Vagina (tissue), 2 donors: Measurements from ENCODE around the gene MED15.

Experiments used
- POLR2A ChIP-seq, 2 donors: fragments of 450-650 bp; IDR thresholded peaks; one replicate each; pipeline ENCODE4 v1.6.1; 2017; ENCODE audit warnings: antibody characterized with exemption in 2 of 2, mild to moderate bottlenecking in 2 of 2, moderate library complexity in 2 of 2
- POLR2AphosphoS5 ChIP-seq, 2 donors: sonication (generic); formaldehyde crosslinking; IDR thresholded peaks; one replicate each; pipeline ENCODE4 v1.9.0; 2017; ENCODE audit warnings: antibody characterized with exemption in 2 of 2, mild to moderate bottlenecking in 2 of 2, low read depth in 1 of 2; ENCODE audit not compliant: insufficient read depth in 1 of 2
- TF ChIP-seq, protein P1 (sequence below), 3 experiments: fragments of 450-650 bp in 2 of 3; fragments of 200-600 bp in 1 of 3; sonication (generic) in 1 of 3; IDR thresholded peaks; one replicate each; pipeline ENCODE4 v1.5.1; 2017 to 2019; ENCODE audit warnings: antibody characterized with exemption in 3 of 3, mild to moderate bottlenecking in 2 of 3, moderate library complexity in 2 of 3

DNA sequence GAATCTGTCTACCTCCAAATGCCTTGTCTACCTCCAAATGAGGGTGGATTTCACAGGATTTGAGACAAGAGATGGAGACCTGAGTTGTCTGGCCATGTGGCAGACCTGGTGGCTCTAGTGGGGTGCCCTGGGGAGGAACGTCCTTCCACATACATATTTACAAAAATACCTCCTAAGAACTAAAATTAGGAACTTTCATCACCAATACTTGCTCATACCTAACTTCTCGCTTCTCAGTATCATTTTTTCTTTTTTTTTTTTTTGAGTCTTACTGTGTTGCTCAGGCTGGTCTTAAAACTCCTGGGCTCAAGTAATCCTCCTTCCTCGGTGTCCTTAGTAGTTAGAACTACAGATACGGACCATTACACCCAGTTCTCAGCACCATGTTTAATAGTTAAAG, 117.9 kb downstream of the MED15 start:
- TF ChIP-seq POLR2AphosphoS5 (IDR thresholded peaks at IDR 0.05; ENCODE audit: insufficient read depth in 1 of 2, low read depth in 1 of 2) (no peak), POLR2A (IDR thresholded peaks at IDR 0.05) (no peak)
- TF ChIP-seq, protein P1, sequence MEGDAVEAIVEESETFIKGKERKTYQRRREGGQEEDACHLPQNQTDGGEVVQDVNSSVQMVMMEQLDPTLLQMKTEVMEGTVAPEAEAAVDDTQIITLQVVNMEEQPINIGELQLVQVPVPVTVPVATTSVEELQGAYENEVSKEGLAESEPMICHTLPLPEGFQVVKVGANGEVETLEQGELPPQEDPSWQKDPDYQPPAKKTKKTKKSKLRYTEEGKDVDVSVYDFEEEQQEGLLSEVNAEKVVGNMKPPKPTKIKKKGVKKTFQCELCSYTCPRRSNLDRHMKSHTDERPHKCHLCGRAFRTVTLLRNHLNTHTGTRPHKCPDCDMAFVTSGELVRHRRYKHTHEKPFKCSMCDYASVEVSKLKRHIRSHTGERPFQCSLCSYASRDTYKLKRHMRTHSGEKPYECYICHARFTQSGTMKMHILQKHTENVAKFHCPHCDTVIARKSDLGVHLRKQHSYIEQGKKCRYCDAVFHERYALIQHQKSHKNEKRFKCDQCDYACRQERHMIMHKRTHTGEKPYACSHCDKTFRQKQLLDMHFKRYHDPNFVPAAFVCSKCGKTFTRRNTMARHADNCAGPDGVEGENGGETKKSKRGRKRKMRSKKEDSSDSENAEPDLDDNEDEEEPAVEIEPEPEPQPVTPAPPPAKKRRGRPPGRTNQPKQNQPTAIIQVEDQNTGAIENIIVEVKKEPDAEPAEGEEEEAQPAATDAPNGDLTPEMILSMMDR (IDR thresholded peaks at IDR 0.05): no peak
